ENCODE data around the gene NDUFA8. TPM values are rescaled to one million over a fixed set of nuclear protein-coding genes. Genes with fewer than 3 reads are reported as not detected.

The NDUFA8 gene
- total RNA-seq, 1 donor, result 25.2 TPM

GRCh38 chr9:122096620-122097415, 62.8 kb downstream of the NDUFA8 start:
- no peak for TF ChIP-seq CTCF (IDR thresholded peaks at IDR 0.05; ENCODE audit: insufficient read depth, low read length)
- H3K4me3 ChIP-seq (ENCODE audit: low read depth, low read length), result no peak overlapping the region
- DNase-seq (ENCODE audit: low read depth), result no peak

- H3K4me3 ChIP-seq (ENCODE audit: low read depth, low read length), result no peak overlapping the region
- DNase-seq (ENCODE audit: low read depth), result peak; percentile 74
- TF ChIP-seq CTCF (IDR thresholded peaks at IDR 0.05; ENCODE audit: insufficient read depth, low read length), result peak; percentile 77
Observed at GRCh38 chr9:122095010-122095767, 64.4 kb downstream of the NDUFA8 start.

Small RNA genes within 50 kb of the gene (small RNA-seq; reads per million reads assigned to genes)
- not detected for gene MIR4478

Other genes with a start within 250 kb of the NDUFA8 start
- 4.8 and 7.3 TPM in 2 replicates for gene TTLL11, start 66.5 kb downstream of the NDUFA8 start, total RNA-seq (ENCODE audit: low replicate concordance)
- not detected in 2 replicates for gene MORN5, start 129 bp upstream of the NDUFA8 start, total RNA-seq (ENCODE audit: low replicate concordance)
- gene LHX6, start 69.2 kb upstream of the NDUFA8 start, total RNA-seq (ENCODE audit: low replicate concordance), result not detected in 2 replicates
- gene RBM18, start 105.1 kb upstream of the NDUFA8 start, total RNA-seq (ENCODE audit: low replicate concordance), result 4.3 and 13.0 TPM in 2 replicates
- 40.0 and 43.2 TPM in 2 replicates for gene MRRF, start 105.1 kb upstream of the NDUFA8 start, total RNA-seq (ENCODE audit: low replicate concordance)
- 6.3 and 173 TPM in 2 replicates for gene PTGS1, start 211.2 kb upstream of the NDUFA8 start, total RNA-seq (ENCODE audit: low replicate concordance)

Data from fibroblast of the aortic adventitia (primary cell).